Spleen (tissue), 7 donors: ENCODE data around the gene FAM180B.

ENCODE experiments used
- CTCF ChIP-seq, 11 experiments: fragments of 200-600 bp in 7 of 11; fragments of 450-650 bp in 4 of 11; sonication (generic) in 4 of 11; IDR thresholded peaks in 8 of 11; conservative IDR thresholded peaks in 3 of 11; 1 replicate in 7 of 11; 2 replicates in 4 of 11; pipeline versions ENCODE4 v1.4.0 to v1.8.0; 2016 to 2021; ENCODE audit warnings: antibody characterized with exemption in 11 of 11, inconsistent platforms in 4 of 11, mild to moderate bottlenecking in 1 of 11
- POLR2A ChIP-seq, 3 donors: fragments of 450-650 bp; IDR thresholded peaks; one replicate each; pipeline ENCODE4 v1.5.1; 2017; ENCODE audit warnings: antibody characterized with exemption in 3 of 3, mild to moderate bottlenecking in 1 of 3
- donor health status: DM: no; HTN: no; CAD: no; lungs with moderate emphysema.
- donor health status: DM: no; HTN: no; CAD: no.
- donor health status: DM: no; HTN: no; CAD: no.

GRCh38 chr11:47609675-47610074 is 23.2 kb downstream of the FAM180B start:
- TF ChIP-seq CTCF (IDR thresholded peaks at IDR 0.05 in 8 of 11, conservative IDR thresholded peaks at IDR 0.05 in 3 of 11) (no peak), POLR2A (IDR thresholded peaks at IDR 0.05) (no peak)
